Testis (tissue), 3 donors: Measurements from ENCODE around the gene ZNF784. TPM values are rescaled to one million over a fixed set of nuclear protein-coding genes. Genes with fewer than 3 reads are reported as not detected.
"Not testable (repeated sequence)": the region's sequence is repeated elsewhere in the genome, so short reads cannot be mapped to it uniquely, and the experiment has no call there.

Experiments used
- DNase-seq: peaks from one replicate; pipeline ENCODE4 v3.0.0-alpha.2; 2019
- H3K27ac ChIP-seq, 2 donors: fragments of 200-600 bp; sonication (generic); one replicate each; pipeline ENCODE4 v1.5.1; 2019
- H3K27me3 ChIP-seq: fragments of 200-600 bp; sonication (generic); one replicate; pipeline ENCODE4 v1.5.1; 2019
- H3K36me3 ChIP-seq: fragments of 200-600 bp; sonication (generic); one replicate; pipeline ENCODE4 v1.5.1; 2017; ENCODE audit warnings: low read depth; ENCODE audit errors: missing control alignments
- H3K4me1 ChIP-seq: fragments of 200-600 bp; sonication (generic); one replicate; pipeline ENCODE4 v1.5.1; 2019
- H3K4me3 ChIP-seq, 2 donors: fragments of 200-600 bp; sonication (generic); one replicate each; pipeline ENCODE4 v1.5.1; 2017 to 2019
- H3K9me3 ChIP-seq: fragments of 200-600 bp; sonication (generic); one replicate; pipeline ENCODE4 v1.5.1; 2017
- POLR2A ChIP-seq: fragments of 450-650 bp; IDR thresholded peaks from one replicate; pipeline ENCODE4 v1.6.1; 2017; ENCODE audit warnings: antibody characterized with exemption, mild to moderate bottlenecking, moderate library complexity
- WGBS, 2 donors: methylation state at CpG; one replicate each; pipeline ENCODE4 v1.1.5; 2018; 5-methylcytosine and 5-hydroxymethylcytosine counted together
- intact Hi-C: fragments of 100-400 bp; cut with DNase I; formaldehyde crosslinking; loops from one replicate; pipeline ENCODE4 v1.15.1; 2023; ENCODE audit warnings: low total_unique reads
- polyA plus RNA-seq: library from polyadenylated mRNA; stranded (reverse); fragments of 350-450 nt; fragmentation: Illumina TruSeq; extraction: RNeasy Lipid Tissue Mini Kit (QIAGEN cat#74804); gene quantifications from one replicate; pipeline ENCODE4 v1.2.3, GENCODE V29; 2014; ENCODE audit warnings: low read depth, low replicate concordance; ENCODE audit not compliant: insufficient read depth
- total RNA-seq, 2 donors: library from RNA; depleted of rRNA; stranded (reverse); fragments of >200 nt; gene quantifications; one replicate each; pipeline ENCODE4 v1.2.3, GENCODE V29; 2016
- TF ChIP-seq, protein P1 (sequence below), 3 experiments: fragments of 450-650 bp in 2 of 3; fragments of 200-600 bp in 1 of 3; sonication (generic) in 1 of 3; IDR thresholded peaks; one replicate each; pipeline ENCODE4 v1.5.1; 2016 to 2019; ENCODE audit warnings: antibody characterized with exemption in 3 of 3, mild to moderate bottlenecking in 2 of 3, moderate library complexity in 1 of 3

ZNF784 gene
- total and polyA plus RNA-seq, 3 donors from 2014 or later = 6.6 to 13.0 (median 10.3) TPM

DNA sequence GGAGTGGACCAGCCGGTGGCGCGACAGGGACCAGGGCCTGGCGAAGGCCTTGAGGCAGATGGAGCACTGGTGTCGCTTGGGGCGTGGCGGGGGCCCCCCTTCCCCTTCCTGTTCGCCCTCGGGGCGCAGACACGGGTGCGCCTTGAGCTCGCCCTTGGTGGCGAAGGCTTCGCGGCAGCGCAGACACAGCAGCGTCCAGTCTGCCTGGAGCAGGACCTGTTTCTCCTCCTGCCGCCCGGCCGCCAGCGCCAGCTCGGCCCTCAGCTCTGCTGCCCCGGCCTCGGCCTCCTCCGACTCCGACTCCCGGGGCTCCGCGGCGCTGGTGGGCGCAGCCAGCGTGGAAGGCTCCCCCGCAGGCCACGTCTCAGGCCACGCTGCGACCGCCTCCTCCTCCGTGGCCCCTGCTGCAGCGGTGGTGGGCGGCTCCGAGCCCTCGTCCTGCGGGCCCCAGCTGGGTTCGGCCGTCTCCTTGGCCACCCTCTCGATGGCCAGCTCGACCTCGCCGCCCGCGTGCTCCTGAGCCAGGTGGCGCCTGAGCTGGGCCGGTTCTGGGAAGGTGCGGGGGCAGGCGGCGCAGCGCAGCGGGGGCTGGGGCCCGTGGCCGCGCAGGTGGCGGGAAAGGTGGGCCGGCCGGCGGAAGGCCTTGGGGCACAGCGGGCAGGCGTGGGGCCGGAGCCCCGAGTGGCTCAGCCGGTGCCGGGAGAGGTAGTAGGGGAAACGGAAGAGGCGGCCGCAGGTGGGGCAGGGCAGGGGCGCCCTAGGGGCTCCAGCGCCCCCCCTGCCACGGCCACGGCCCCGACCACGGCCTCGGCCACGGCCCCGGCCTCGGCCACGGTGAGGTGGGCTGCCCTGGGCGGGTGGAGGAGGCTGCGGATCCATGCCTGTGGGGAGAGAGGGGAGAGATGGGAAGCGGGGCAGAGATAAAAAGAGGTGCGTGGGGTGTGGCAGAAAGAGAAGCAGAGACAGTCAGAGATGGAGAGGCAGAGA is 45.3 kb downstream of the ZNF784 start:
- TF ChIP-seq, protein P1, sequence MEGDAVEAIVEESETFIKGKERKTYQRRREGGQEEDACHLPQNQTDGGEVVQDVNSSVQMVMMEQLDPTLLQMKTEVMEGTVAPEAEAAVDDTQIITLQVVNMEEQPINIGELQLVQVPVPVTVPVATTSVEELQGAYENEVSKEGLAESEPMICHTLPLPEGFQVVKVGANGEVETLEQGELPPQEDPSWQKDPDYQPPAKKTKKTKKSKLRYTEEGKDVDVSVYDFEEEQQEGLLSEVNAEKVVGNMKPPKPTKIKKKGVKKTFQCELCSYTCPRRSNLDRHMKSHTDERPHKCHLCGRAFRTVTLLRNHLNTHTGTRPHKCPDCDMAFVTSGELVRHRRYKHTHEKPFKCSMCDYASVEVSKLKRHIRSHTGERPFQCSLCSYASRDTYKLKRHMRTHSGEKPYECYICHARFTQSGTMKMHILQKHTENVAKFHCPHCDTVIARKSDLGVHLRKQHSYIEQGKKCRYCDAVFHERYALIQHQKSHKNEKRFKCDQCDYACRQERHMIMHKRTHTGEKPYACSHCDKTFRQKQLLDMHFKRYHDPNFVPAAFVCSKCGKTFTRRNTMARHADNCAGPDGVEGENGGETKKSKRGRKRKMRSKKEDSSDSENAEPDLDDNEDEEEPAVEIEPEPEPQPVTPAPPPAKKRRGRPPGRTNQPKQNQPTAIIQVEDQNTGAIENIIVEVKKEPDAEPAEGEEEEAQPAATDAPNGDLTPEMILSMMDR (IDR thresholded peaks at IDR 0.05) = no peak
- TF ChIP-seq POLR2A = no peak
- DNase-seq = no peak
- H3K36me3 ChIP-seq = no peaks in the 10 kb centered on the region
- H3K27me3 ChIP-seq = no peaks in the 10 kb centered on the region
- H3K27ac ChIP-seq = no peak overlapping the region
- 63 to 81% methylated on average over 38 to 82 of the region's 90 CpGs for WGBS, 2 donors
- H3K4me3 ChIP-seq = peak overlapping the region in 1 of 2 donors; percentile 5
- H3K9me3 ChIP-seq = no peaks in the 10 kb centered on the region
- intact Hi-C loops = no loop called here
- H3K4me1 ChIP-seq = peaks cover 24% of the 10 kb centered on the region

DNA sequence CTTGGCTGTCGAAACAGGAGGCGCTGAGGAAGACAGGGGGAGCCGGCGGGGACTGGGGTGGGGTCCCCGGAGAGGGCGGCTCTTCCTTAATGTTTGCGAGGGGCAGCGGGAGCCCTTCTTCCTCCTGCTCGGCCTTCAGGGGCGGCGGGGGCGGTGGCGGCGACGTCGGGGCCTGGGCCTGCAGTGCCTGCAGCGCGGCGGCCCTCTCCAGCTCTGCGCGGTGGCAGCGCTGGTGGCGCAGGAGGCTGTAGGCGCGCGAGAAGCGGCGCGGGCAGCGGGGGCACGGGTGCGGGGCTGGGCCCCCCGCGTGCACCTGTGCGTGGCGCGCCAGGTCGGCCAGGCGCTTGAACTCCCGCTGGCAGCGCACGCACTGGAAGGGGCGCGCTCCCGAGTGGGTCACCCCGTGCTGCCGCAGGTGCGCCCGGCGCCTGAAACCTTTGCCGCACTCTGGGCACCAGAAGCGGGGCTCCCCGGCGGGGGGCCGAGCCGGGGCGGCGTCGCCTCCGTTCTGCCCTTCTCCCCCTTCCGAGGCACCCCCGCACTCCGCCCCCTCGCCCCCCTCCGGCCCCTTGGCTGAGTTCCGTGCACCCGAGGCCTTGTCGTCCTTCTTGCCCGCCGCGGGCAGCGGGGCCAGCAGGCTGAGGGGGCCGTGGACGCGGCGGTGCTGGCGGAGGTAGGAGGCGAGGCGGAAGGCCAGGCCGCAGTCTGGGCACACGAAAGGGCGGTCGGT is 46.2 kb downstream of the ZNF784 start:
- DNase-seq = no peak
- no peaks in the 10 kb centered on the region for H3K27me3 ChIP-seq
- WGBS, 2 donors = 82 to 87% methylated on average over 22 to 82 of the region's 83 CpGs

DNA sequence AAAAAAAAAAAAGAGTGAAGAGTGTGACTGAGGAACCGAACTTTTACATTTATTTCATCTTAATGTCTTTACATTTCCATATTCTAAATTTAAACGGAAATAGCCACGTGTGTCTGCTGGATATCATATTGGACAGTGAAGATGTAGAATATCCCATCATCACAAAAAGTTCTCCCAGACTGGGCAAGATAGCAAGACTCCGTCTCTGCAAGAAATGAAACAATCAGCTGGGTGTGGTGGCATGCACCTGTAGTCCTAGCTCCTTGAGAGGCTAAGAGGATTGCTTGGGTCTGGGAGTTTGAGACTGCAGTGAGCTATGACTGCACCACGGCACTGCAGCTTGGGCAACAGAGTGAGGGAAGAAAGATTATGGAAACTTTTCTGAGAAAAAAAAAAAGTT is 47.6 kb downstream of the ZNF784 start:
- TF ChIP-seq, protein P1 (IDR thresholded peaks at IDR 0.05) = no peak
- no peak for TF ChIP-seq POLR2A
- Histone ChIP-seq H3K4me3 (no peak overlapping the region), H3K9me3 (no peaks in the 10 kb centered on the region), H3K27ac (no peak overlapping the region), H3K4me1 (peaks cover 16% of the 10 kb centered on the region), H3K27me3 (no peaks in the 10 kb centered on the region), H3K36me3 (no peaks in the 10 kb centered on the region)
- no peak for DNase-seq
- intact Hi-C loops = no loop called here
- WGBS, 2 donors = 74 to 78% methylated on average over 5 of the region's 5 CpGs

More for the DNA sequence above, 46.2 kb downstream of the ZNF784 start:
- TF ChIP-seq POLR2A = no peak
- TF ChIP-seq, protein P1 (IDR thresholded peaks at IDR 0.05) = no peak
- Histone ChIP-seq H3K4me3 (peak overlapping the region in 1 of 2 donors; percentile 5), H3K36me3 (no peaks in the 10 kb centered on the region), H3K9me3 (no peaks in the 10 kb centered on the region), H3K27ac (no peak overlapping the region), H3K4me1 (peaks cover 24% of the 10 kb centered on the region)
- intact Hi-C loops = no loop called here

DNA sequence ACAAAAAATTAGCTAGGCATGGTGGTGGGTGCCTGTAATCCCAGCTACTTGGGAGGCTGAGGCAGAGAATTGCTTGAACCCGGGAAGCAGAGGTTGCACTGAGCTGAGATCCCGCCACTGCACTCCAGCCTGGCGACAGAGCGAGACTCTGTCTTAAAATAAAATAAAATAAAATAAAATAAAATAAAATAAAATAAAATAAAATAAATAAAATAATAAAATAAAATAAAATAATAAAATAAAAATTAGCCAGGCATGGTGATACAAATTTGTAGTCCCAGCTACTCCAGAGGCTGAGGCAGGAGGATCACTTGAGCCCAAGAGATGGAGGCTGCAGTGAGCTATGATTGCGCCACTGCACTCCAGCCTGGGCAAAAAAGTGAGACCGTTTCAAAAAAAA is 50.4 kb downstream of the ZNF784 start:
- H3K4me3 ChIP-seq, intact Hi-C loops, H3K36me3 ChIP-seq, DNase-seq, H3K27me3 ChIP-seq, H3K9me3 ChIP-seq, H3K27ac ChIP-seq, H3K4me1 ChIP-seq: not testable (repeated sequence)
- 94% methylated on average over 6 of the region's 6 CpGs for WGBS, 2 donors

Other genes with a start within 250 kb of the ZNF784 start
- gene TMEM190, start 247.7 kb downstream of the ZNF784 start, total RNA-seq = 10 to 100 TPM; 12.9 to 19.2 TPM
- gene TMEM190, start 247.7 kb downstream of the ZNF784 start, polyA plus RNA-seq = 35.4 TPM
- 1 to 10 TPM; 1.7 to 6.4 TPM for gene TMEM238, start 240.3 kb downstream of the ZNF784 start, total RNA-seq
- gene TMEM238, start 240.3 kb downstream of the ZNF784 start, polyA plus RNA-seq = 0.91 TPM
- 100 to 1,000 TPM; 284 to 624 TPM for gene RPL28, start 238.6 kb downstream of the ZNF784 start, total RNA-seq
- 1,024 TPM for gene RPL28, start 238.6 kb downstream of the ZNF784 start, polyA plus RNA-seq
- gene UBE2S, start 216.8 kb downstream of the ZNF784 start, total RNA-seq = 100 to 1,000 TPM; 150 to 188 TPM
- 272 TPM for gene UBE2S, start 216.8 kb downstream of the ZNF784 start, polyA plus RNA-seq
- 1 to 10 TPM in 1 of 2 donors, under 1 TPM in 1; 0.43 to 1.0 TPM for gene SHISA7, start 181.3 kb downstream of the ZNF784 start, total RNA-seq
- gene SHISA7, start 181.3 kb downstream of the ZNF784 start, polyA plus RNA-seq = 0.45 TPM
- 10 to 100 TPM; 79.1 to 98.5 TPM for gene ISOC2, start 162.9 kb downstream of the ZNF784 start, total RNA-seq
- gene ISOC2, start 162.9 kb downstream of the ZNF784 start, polyA plus RNA-seq = 107 TPM
- gene C19orf85, start 159.8 kb downstream of the ZNF784 start, total RNA-seq = not detected
- not detected for gene C19orf85, start 159.8 kb downstream of the ZNF784 start, polyA plus RNA-seq
- 10 to 100 TPM; 31.3 to 53.7 TPM for gene ZNF628, start 147.9 kb downstream of the ZNF784 start, total RNA-seq
- gene ZNF628, start 147.9 kb downstream of the ZNF784 start, polyA plus RNA-seq = 33.8 TPM
- gene NAT14, start 139.4 kb downstream of the ZNF784 start, total RNA-seq = 10 to 100 TPM; 12.0 to 16.0 TPM
- gene NAT14, start 139.4 kb downstream of the ZNF784 start, polyA plus RNA-seq = 17.3 TPM
- gene SSC5D, start 136.1 kb downstream of the ZNF784 start, total RNA-seq = 1 to 10 TPM; 6.4 to 6.9 TPM
- 10.7 TPM for gene SSC5D, start 136.1 kb downstream of the ZNF784 start, polyA plus RNA-seq
- gene SBK2, start 87.4 kb downstream of the ZNF784 start, total RNA-seq = under 1 TPM; 0.87 to 0.99 TPM
- gene SBK2, start 87.4 kb downstream of the ZNF784 start, polyA plus RNA-seq = 1.3 TPM
- gene SBK3, start 79.0 kb downstream of the ZNF784 start, total RNA-seq = under 1 TPM; 0.39 to 0.81 TPM
- gene SBK3, start 79.0 kb downstream of the ZNF784 start, polyA plus RNA-seq = 0.34 TPM
- 1 to 10 TPM; 4.0 to 7.2 TPM for gene ZNF579, start 43.7 kb downstream of the ZNF784 start, total RNA-seq
- gene ZNF579, start 43.7 kb downstream of the ZNF784 start, polyA plus RNA-seq = 4.3 TPM
- 10 to 100 TPM; 16.5 to 17.4 TPM for gene FIZ1, start 25.0 kb downstream of the ZNF784 start, total RNA-seq
- gene FIZ1, start 25.0 kb downstream of the ZNF784 start, polyA plus RNA-seq = 8.5 TPM
- gene ZNF524, start 24.3 kb downstream of the ZNF784 start, total RNA-seq = 10 to 100 TPM; 25.0 to 29.4 TPM
- gene ZNF524, start 24.3 kb downstream of the ZNF784 start, polyA plus RNA-seq = 8.5 TPM
- gene ZNF865, start 18.9 kb downstream of the ZNF784 start, total RNA-seq = 10 to 100 TPM; 12.2 to 14.5 TPM
- 4.7 TPM for gene ZNF865, start 18.9 kb downstream of the ZNF784 start, polyA plus RNA-seq
- gene ZNF580, start 16.4 kb upstream of the ZNF784 start, total RNA-seq = 10 to 100 TPM; 37.6 to 38.0 TPM
- gene ZNF580, start 16.4 kb upstream of the ZNF784 start, polyA plus RNA-seq = 21.7 TPM
- 10 to 100 TPM; 17.3 to 31.2 TPM for gene ZNF581, start 19.1 kb upstream of the ZNF784 start, total RNA-seq
- gene ZNF581, start 19.1 kb upstream of the ZNF784 start, polyA plus RNA-seq = 18.4 TPM
- gene CCDC106, start 23.6 kb upstream of the ZNF784 start, total RNA-seq = 10 to 100 TPM; 57.0 to 84.9 TPM
- 34.5 TPM for gene CCDC106, start 23.6 kb upstream of the ZNF784 start, polyA plus RNA-seq
- gene U2AF2, start 30.5 kb upstream of the ZNF784 start, total RNA-seq = 100 to 1,000 TPM; 264 to 281 TPM
- gene U2AF2, start 30.5 kb upstream of the ZNF784 start, polyA plus RNA-seq = 163 TPM
- gene EPN1, start 50.7 kb upstream of the ZNF784 start, total RNA-seq = 100 to 1,000 TPM; 176 to 303 TPM
- 134 TPM for gene EPN1, start 50.7 kb upstream of the ZNF784 start, polyA plus RNA-seq
- gene NLRP9, start 113.8 kb upstream of the ZNF784 start, total RNA-seq = under 1 TPM; 0.39 to 0.68 TPM
- 0.11 TPM for gene NLRP9, start 113.8 kb upstream of the ZNF784 start, polyA plus RNA-seq
- gene RFPL4A, start 134.5 kb upstream of the ZNF784 start, total RNA-seq = 1 to 10 TPM in 1 of 2 donors, under 1 TPM in 1; 0.31 to 1.8 TPM
- 2.5 TPM for gene RFPL4A, start 134.5 kb upstream of the ZNF784 start, polyA plus RNA-seq
- not detected for gene RFPL4AL1, start 144.6 kb upstream of the ZNF784 start, total RNA-seq
- not detected for gene RFPL4AL1, start 144.6 kb upstream of the ZNF784 start, polyA plus RNA-seq
- gene NLRP11, start 207.4 kb upstream of the ZNF784 start, total RNA-seq = 1 to 10 TPM; 3.9 to 4.3 TPM
- 2.3 TPM for gene NLRP11, start 207.4 kb upstream of the ZNF784 start, polyA plus RNA-seq
- 10 to 100 TPM; 15.4 to 17.2 TPM for gene NLRP4, start 212.0 kb upstream of the ZNF784 start, total RNA-seq
- gene NLRP4, start 212.0 kb upstream of the ZNF784 start, polyA plus RNA-seq = 18.2 TPM